HL-60/S4 treated with phorbol 12-myristate 13-acetate at 8.2 ng/mL for 4 days and 3 days (cell line): ENCODE results near the gene C1orf185.
"Not testable (repeated sequence)": the region's sequence is repeated elsewhere in the genome, so short reads cannot be mapped to it uniquely, and the experiment has no call there.

Source experiments
- in situ Hi-C: fragments of 300-500 bp; cut with MboI; formaldehyde crosslinking; loops from 2 replicates; pipeline ENCODE4 v1.15.0; 2022; ENCODE audit warnings: low sequenced_read_pairs

C1orf185 gene

GRCh38 chr1:51133045-51133444 lies 31.0 kb downstream of the C1orf185 start:
- in situ Hi-C loops, result no loop called here

- in situ Hi-C loops, result not testable (repeated sequence)
Measured at GRCh38 chr1:51137696-51138095, 35.7 kb downstream of the C1orf185 start.

DNA sequence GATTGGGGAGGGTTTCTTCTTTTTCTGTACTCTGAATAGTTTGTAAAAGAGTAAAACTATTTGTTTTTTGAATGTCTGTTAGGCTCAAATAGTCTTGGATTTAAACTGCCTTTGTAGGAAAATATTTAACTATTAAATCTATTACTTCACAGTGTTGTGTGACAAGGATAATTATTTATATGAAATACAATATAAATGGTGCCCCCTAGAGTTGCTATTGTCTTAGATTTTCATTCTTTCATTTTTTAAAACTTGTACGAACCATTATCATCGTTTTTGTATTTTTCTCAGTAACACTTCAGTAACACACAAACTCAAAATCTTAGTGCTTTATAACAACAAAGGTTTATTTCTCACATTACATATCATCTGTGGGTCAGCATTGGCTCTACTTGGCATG lies 37.4 kb downstream of the C1orf185 start:
- in situ Hi-C loops, result no loop called here

DNA sequence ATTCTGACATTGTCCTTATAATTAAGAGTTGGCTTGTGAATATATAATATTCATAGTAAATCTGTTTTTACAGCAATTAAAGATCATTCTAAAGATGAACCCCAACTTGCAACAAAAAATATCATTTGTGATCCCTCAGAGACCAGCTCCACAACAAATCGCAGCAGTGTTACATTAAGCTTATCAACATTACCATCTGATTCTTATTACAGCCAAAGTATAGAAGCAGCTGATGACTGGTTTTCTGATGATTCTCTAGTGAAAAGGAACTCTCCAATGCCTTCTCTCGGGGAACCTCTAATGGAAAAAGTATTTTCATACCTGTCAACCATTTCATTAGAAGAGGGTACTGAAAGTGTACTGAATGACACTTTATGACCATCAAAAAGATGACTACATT lies 45.4 kb downstream of the C1orf185 start:
- in situ Hi-C loops, result no loop called here

- in situ Hi-C loops, result no loop called here
Measured at GRCh38 chr1:51154776-51155175, 52.7 kb downstream of the C1orf185 start.

GRCh38 chr1:51156752-51157151 lies 54.7 kb downstream of the C1orf185 start:
- in situ Hi-C loops, result no loop called here

- in situ Hi-C loops, result no loop called here
Measured at GRCh38 chr1:51157395-51157794, 55.4 kb downstream of the C1orf185 start.

- in situ Hi-C loops, result no loop called here
Measured at GRCh38 chr1:51158263-51158662, 56.2 kb downstream of the C1orf185 start.

- in situ Hi-C loops, result not testable (repeated sequence)
Measured at GRCh38 chr1:51162560-51162959, 60.5 kb downstream of the C1orf185 start.

- in situ Hi-C loops, result no loop called here
Measured at GRCh38 chr1:51165540-51165939, 63.5 kb downstream of the C1orf185 start.

DNA sequence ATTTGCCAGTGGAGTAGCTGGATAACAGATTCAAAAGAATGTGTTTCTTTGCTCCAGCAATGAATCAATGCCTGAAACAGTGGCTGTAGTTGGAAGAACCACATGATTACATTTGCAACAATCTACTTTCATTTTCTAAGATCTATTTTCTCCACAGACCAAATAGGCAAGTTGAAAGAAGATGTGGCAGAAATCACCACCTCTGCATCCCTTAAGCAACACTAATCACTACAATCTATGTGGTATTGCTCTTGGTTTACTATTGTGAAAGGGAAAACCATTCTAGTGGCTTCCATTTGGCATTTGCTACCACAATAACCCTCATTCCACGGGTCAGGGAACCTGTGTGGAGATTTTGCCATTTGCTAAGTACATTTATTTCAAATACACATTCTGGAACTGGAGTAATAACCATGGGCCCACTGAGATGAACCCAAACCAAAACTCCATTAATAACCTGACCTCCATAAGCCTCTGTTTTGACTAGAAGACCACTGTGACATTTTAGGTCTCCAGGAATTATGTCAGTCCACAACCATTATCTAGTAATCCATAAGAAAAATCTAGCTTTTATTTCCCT lies 66.3 kb downstream of the C1orf185 start:
- in situ Hi-C loops, result no loop called here

DNA sequence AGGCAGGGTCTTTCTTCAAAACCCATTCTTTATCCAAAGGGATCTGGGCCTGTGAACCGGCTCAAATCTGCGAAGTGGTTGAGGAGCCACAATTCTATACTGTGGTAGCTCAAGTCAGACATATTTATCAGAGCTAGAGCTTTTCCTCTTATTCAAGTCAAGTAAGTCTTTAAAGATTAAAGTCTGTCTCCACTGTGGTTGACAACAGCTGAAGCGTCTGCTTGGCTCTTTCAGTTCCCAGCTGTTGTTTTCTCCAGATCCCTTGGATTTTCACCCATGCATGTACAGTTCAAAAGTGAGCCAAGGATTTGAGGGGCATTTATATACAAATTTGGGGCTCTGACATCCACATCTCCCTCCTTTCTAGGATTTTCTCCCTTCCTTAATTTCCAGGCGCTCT lies 66.9 kb downstream of the C1orf185 start:
- in situ Hi-C loops, result no loop called here

DNA sequence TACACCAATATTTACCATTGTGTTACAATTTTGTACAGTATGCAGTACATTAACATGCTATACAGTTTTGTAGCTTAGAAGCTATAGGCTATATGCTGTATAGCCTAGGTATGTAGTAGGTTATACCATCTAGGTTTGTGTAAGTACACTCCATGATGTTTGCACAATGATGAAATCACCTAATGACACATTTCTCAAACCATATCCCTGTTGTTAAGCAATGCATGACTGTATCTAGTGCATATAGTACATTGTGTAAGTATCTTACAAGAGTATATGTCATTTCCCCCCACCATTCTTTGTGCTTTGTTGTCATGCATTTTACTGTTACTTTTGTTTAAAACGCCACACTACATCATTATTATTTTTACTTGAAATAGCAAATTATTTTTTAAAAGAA lies 68.3 kb downstream of the C1orf185 start:
- in situ Hi-C loops, result no loop called here

DNA sequence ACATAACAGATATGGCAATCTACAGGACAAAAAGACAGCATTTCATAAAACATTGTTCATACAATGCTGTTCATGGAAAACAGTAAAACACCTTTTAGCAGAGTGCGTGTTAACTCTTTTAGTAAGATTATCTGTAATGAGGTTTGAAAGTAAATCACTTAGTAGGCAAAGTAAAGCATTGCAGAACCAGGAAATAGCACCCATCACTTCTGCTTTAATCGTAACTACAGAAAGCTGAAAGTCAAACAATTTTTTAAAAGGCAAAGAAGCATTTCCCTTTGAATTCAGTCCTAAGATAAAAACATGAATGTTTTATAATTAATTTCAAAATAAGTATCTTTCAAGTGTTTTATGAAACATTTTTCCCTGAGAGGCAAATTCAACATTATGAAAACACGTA lies 70.8 kb downstream of the C1orf185 start:
- in situ Hi-C loops, result no loop called here

DNA sequence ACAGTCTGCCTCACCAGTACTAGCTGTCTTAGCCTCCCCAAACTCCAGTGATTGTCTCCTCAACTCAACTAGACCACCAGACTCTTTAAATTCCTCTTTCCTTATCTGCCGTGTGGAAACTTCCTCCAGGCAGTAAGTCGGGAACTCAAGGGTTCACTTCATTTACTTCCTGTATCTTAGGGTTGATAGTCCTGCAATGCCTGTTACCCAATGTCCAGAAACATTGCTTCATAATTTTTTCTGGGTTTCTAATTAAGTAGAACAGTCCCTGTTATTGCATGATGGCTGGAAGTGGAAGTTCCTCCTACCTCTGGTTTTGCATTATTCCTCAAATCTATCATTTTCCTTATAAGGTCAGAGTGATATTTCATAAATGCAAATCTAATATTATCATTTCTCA lies 73.2 kb downstream of the C1orf185 start:
- in situ Hi-C loops, result no loop called here

GRCh38 chr1:51177988-51178387 lies 76.0 kb downstream of the C1orf185 start:
- in situ Hi-C loops, result not testable (repeated sequence)

GRCh38 chr1:51188230-51188629 lies 86.2 kb downstream of the C1orf185 start:
- in situ Hi-C loops, result no loop called here

GRCh38 chr1:51189421-51190073 lies 87.5 kb downstream of the C1orf185 start:
- in situ Hi-C loops, result no loop called here

GRCh38 chr1:51190961-51191360 lies 88.9 kb downstream of the C1orf185 start:
- in situ Hi-C loops, result no loop called here

DNA sequence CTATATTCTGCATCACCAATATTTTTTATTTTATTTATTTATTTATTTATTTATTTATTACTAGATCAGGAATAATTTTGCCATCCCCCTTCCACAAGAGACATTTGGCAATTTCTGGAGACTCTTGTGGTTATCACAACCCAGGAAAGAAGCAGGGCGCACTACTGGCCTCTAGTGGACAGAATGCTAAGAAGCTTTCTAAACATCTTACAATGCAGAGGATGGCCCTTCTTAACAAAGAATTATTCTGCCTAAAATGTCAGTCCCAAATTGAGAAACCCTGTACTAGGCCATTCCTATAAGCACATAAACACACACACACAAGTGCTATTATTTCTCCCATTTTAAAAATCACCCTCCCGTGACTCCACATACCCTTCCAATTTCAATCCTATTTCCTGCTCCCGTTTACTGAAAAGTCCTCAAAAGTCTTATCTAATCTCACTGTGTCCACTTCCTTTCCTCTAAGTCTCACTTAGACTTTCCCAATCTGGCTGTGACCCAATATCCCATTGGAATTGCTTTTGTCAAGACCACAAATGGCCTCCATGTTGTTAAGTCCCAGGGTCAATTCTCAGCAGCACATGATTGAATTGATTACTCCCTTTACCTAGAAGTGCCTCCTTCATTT lies 90.3 kb downstream of the C1orf185 start:
- in situ Hi-C loops, result no loop called here

DNA sequence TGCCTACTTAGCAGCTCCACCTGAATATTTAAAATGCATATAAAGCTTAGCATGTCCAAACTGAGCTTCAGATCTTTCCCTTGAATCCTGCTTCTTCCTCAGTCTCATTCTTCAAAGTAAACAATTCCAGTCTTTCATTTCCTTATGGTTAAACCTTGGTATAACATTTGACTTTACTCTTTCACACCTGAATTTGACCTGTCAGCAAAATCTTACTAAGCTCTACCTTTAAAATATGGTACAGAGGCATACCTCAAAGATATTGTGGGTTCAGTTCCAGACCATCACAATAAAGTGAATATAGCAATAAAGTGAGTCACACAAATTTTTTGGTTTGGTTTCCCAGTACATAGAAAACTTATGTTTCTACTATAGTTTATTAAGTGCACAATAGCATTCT lies 91.5 kb downstream of the C1orf185 start:
- in situ Hi-C loops, result no loop called here
